Endothelial cell (in vitro differentiated cells): ENCODE measurements around the gene ARHGEF39. TPM values are rescaled to one million over a fixed set of nuclear protein-coding genes. Genes with fewer than 3 reads are reported as not detected.

ENCODE experiments used
- DNase-seq: peaks from one replicate; pipeline ENCODE4 v3.0.0; 2021; ENCODE audit warnings: low spot score
- H3K27ac Mint-ChIP-seq: one replicate; pipeline ENCODE4 v1.8.0; 2021; ENCODE audit warnings: mixed read lengths, inconsistent platforms; ENCODE audit not compliant: unreplicated experiment
- H3K27me3 Mint-ChIP-seq: one replicate; pipeline ENCODE4 v1.8.0; 2021; ENCODE audit warnings: mild to moderate bottlenecking, moderate library complexity, mixed read lengths, inconsistent platforms; ENCODE audit not compliant: unreplicated experiment
- H3K36me3 Mint-ChIP-seq: one replicate; pipeline ENCODE4 v1.8.0; 2021; ENCODE audit warnings: mild to moderate bottlenecking, low read depth, mixed read lengths, inconsistent platforms; ENCODE audit not compliant: unreplicated experiment
- H3K4me1 Mint-ChIP-seq: one replicate; pipeline ENCODE4 v1.8.0; 2021; ENCODE audit warnings: mild to moderate bottlenecking, mixed read lengths, inconsistent platforms; ENCODE audit not compliant: unreplicated experiment
- H3K4me3 Mint-ChIP-seq: one replicate; pipeline ENCODE4 v1.8.0; 2021; ENCODE audit warnings: mild to moderate bottlenecking, mixed read lengths, inconsistent platforms; ENCODE audit not compliant: unreplicated experiment
- H3K9me3 Mint-ChIP-seq: one replicate; pipeline ENCODE4 v1.8.0; 2021; ENCODE audit warnings: mixed read lengths, inconsistent platforms; ENCODE audit not compliant: unreplicated experiment
- CTCF ChIP-seq: fragments of 200-600 bp; sonication (generic); IDR thresholded peaks from one replicate; pipeline ENCODE4 v1.5.0; 2021; ENCODE audit warnings: antibody characterized with exemption; ENCODE audit not compliant: unreplicated experiment
- total RNA-seq: library from RNA; stranded (reverse); fragmentation: NEBNext Ultra II Directional; extraction: Animal tissue kit (Norgen Biotek cat#: 25700); gene quantifications from one replicate; pipeline ENCODE4 v1.2.1, GENCODE V29; 2021; ENCODE audit not compliant: unreplicated experiment

Gene ARHGEF39
- total RNA-seq, 1 donor from 2014 or later = 1.4 TPM

- DNase-seq = no peak
Measured at GRCh38 chr9:35662437-35662836, 2.6 kb downstream of the ARHGEF39 start.

GRCh38 chr9:35661756-35662350, 3.1 kb downstream of the ARHGEF39 start:
- H3K9me3 Mint-ChIP-seq = peaks cover 4% of the 10 kb centered on the region
- TF ChIP-seq CTCF = no peak
- peak overlapping the region; percentile 19 for H3K4me3 Mint-ChIP-seq
- peaks cover 34% of the 10 kb centered on the region for H3K4me1 Mint-ChIP-seq
- H3K27me3 Mint-ChIP-seq = peaks cover 36% of the 10 kb centered on the region
- peak overlapping the region; percentile 59 for H3K27ac Mint-ChIP-seq
- no peak for DNase-seq
- H3K36me3 Mint-ChIP-seq = peaks cover 18% of the 10 kb centered on the region

More at GRCh38 chr9:35662437-35662836, 2.6 kb downstream of the ARHGEF39 start:
- Mint-ChIP-seq H3K27me3 (peaks cover 31% of the 10 kb centered on the region), H3K9me3 (no peaks in the 10 kb centered on the region), H3K4me1 (peaks cover 28% of the 10 kb centered on the region), H3K4me3 (no peak overlapping the region), H3K27ac (no peak overlapping the region), H3K36me3 (peaks cover 13% of the 10 kb centered on the region)
- TF ChIP-seq CTCF = no peak

- Mint-ChIP-seq H3K9me3 (peaks cover 4% of the 10 kb centered on the region), H3K27ac (peak overlapping the region; percentile 67), H3K27me3 (peaks cover 36% of the 10 kb centered on the region), H3K4me1 (peaks cover 38% of the 10 kb centered on the region), H3K36me3 (peaks cover 18% of the 10 kb centered on the region), H3K4me3 (peak overlapping the region; percentile 73)
- no peak for TF ChIP-seq CTCF
- DNase-seq = no peak
Measured at GRCh38 chr9:35660966-35661415, 4.0 kb downstream of the ARHGEF39 start.

- Mint-ChIP-seq H3K36me3 (peaks cover 18% of the 10 kb centered on the region), H3K4me3 (peak overlapping the region; percentile 88), H3K9me3 (peaks cover 4% of the 10 kb centered on the region), H3K27me3 (peaks cover 32% of the 10 kb centered on the region), H3K4me1 (peaks cover 35% of the 10 kb centered on the region), H3K27ac (no peak overlapping the region)
- DNase-seq = no peak
- no peak for TF ChIP-seq CTCF
Measured at GRCh38 chr9:35659340-35659739, 5.7 kb downstream of the ARHGEF39 start.

- peaks cover 32% of the 10 kb centered on the region for H3K27me3 Mint-ChIP-seq
- H3K4me1 Mint-ChIP-seq = peaks cover 35% of the 10 kb centered on the region
- peak overlapping the region; percentile 88 for H3K4me3 Mint-ChIP-seq
- peaks cover 4% of the 10 kb centered on the region for H3K9me3 Mint-ChIP-seq
- H3K27ac Mint-ChIP-seq = peak overlapping the region; percentile 78
- H3K36me3 Mint-ChIP-seq = peaks cover 18% of the 10 kb centered on the region
- DNase-seq = no peak
- TF ChIP-seq CTCF = no peak
Measured at GRCh38 chr9:35658968-35659220, 6.1 kb downstream of the ARHGEF39 start.
